WI38 (cell line): ENCODE results near the gene DHX32.
"Not testable (repeated sequence)": the region's sequence is repeated elsewhere in the genome, so short reads cannot be mapped to it uniquely, and the experiment has no call there.

Experiments
- H3K4me3 ChIP-seq: 2 replicates; pipeline ENCODE4 v1.5.1; 2011; ENCODE audit warnings: low read depth, mild to moderate bottlenecking, control low read depth, low read length
- TF ChIP-seq, protein P1 (sequence below): IDR thresholded peaks from 2 replicates; pipeline ENCODE4 v1.5.1; 2012; ENCODE audit warnings: low read depth, mild to moderate bottlenecking, control low read depth, low read length

DHX32 gene

DNA sequence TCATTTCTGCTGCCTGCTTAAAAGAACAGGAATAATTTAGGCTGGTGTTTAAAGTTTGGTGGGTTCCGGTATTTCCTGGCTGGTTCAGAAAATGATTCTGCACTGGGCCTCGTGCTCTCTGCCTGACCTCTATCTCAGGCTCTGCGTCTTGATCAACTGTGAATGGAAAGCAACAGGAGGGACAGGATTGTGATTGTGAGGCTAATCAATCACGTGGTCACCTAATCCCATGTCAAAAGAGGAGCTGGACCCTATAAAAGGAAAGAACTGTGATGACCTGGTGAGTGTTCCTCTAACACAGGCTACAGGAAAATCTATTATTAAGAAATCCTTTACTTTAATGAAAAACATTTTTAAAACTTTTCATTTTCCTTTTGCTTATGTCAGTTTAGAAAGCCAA lies at the start of gene DHX32:
Gene DHX32 (minus strand): TSS at position 101 of the 400 bp plus-strand sequence. CDS start 468 bp downstream, outside the sequence.
- no peak within 1 kb of the TSS for H3K4me3 ChIP-seq
- TF ChIP-seq, protein P1, sequence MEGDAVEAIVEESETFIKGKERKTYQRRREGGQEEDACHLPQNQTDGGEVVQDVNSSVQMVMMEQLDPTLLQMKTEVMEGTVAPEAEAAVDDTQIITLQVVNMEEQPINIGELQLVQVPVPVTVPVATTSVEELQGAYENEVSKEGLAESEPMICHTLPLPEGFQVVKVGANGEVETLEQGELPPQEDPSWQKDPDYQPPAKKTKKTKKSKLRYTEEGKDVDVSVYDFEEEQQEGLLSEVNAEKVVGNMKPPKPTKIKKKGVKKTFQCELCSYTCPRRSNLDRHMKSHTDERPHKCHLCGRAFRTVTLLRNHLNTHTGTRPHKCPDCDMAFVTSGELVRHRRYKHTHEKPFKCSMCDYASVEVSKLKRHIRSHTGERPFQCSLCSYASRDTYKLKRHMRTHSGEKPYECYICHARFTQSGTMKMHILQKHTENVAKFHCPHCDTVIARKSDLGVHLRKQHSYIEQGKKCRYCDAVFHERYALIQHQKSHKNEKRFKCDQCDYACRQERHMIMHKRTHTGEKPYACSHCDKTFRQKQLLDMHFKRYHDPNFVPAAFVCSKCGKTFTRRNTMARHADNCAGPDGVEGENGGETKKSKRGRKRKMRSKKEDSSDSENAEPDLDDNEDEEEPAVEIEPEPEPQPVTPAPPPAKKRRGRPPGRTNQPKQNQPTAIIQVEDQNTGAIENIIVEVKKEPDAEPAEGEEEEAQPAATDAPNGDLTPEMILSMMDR = no peak

DNA sequence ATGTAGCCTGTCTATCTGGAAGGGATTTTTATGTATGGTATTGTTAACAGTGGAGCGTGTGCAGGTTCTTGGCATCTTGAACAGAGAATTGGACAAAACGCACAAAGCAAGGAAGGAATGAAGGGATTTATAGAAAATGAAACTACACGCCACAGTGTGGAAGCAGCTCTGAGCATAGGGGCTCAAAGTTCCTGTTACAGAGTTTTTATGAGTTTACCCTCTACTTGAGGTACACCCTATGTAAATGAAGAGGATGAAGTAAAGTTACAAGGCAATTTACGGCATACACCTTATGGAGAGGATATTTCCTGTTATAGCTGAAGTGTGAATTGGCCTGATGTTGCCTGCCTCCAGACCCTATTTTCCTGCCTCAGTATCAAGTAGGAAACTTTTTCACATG lies 48.5 kb upstream of the DHX32 start:
- H3K4me3 ChIP-seq = no peak overlapping the region
- TF ChIP-seq, protein P1 = no peak

DNA sequence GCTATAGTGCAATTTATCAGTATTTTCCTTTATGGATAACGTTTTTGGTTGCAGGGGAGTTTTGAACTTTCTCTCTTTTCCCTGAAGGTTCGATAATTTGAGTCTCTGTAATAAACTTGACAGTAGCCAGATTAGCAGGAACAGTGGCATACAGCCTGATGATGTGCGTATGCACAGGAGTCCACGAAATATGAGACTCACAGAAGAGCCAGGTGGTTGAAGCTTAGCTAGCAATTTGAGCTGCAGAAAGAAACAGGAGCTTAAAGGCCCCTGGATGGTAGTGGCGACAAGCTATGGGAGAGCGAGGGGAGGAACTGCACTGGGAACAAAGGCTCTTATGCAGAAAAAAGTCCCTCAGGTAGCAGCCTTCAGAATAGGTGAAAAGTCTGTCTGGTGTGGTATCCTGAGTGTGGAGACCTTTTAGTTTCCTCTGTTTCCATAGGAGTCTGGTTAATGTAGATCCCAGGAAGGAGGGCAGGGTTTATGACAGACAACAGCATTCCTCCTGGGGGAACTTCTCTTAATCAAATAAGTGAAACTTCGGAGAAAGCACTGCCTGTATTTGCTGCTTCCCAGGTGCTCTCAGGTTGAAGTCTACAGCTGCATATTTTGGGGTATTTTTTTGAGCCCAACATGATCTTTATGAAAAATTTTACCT lies 48.0 kb upstream of the DHX32 start:
- TF ChIP-seq, protein P1 = no peak
- no peak overlapping the region for H3K4me3 ChIP-seq

- H3K4me3 ChIP-seq = not testable (repeated sequence)
Observed at GRCh38 chr10:125927265-125927664, 46.2 kb upstream of the DHX32 start.

- no peak overlapping the region for H3K4me3 ChIP-seq
- TF ChIP-seq, protein P1 = no peak
Observed at GRCh38 chr10:125926247-125926646, 45.2 kb upstream of the DHX32 start.

- TF ChIP-seq, protein P1 = no peak
- no peak overlapping the region for H3K4me3 ChIP-seq
Observed at GRCh38 chr10:125925262-125925834, 44.3 kb upstream of the DHX32 start.

- H3K4me3 ChIP-seq = not testable (repeated sequence)
Observed at GRCh38 chr10:125921643-125922306, 40.7 kb upstream of the DHX32 start.

DNA sequence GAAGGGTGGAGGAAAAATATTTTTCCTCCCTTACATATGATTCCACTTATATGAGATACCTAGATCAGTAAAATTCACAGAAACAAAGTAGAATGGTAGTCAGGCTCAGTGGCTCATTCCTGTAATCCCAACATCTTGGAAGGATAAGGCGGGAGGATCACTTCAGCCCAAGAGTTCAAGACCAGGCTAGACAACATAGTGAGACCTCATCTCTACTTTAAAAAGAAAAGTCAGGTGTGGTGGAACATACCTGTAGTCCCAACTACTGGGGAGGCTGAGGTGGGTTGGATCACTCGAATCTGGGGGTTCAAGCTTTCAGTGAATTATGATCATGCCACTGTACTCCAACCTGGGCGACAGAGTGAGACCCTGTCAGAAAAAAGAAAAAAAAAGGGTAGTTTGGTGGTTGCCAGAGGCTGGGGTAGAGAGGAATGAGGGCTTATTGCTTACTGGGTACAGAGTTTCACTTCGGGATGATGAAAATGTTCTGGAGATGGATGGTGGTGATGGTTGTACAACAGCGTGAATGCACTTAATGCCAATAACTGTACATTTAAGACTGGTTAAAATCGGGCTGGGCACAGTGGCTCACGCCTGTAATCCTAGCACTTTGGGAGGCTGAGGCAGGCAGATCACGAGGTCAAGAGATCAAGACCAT lies 36.7 kb upstream of the DHX32 start:
- H3K4me3 ChIP-seq = not testable (repeated sequence)
